SK-N-SH (cell line): ENCODE results near the gene WDR33. TPM values are rescaled to one million over a fixed set of nuclear protein-coding genes. Genes with fewer than 3 reads are reported as not detected.

Source experiments
- CTCF ChIA-PET: fragments of 300-600, 350-600 bp; formaldehyde crosslinking; extraction: SDS; loops from one replicate; lab custom pipeline; 2021; lab: Yijun Ruan, JAX
- POLR2A ChIA-PET: fragments of 350-600 bp; sonication (Branson Sonifier 250); formaldehyde crosslinking; extraction: SDS; loops from one replicate; lab custom pipeline; 2020; ENCODE audit warnings: antibody characterized with exemption, inconsistent platforms; lab: Yijun Ruan, JAX
- DNase-seq: peaks from one replicate; pipeline ENCODE4 v3.0.0; 2012
- H2AFZ ChIP-seq: fragments of 200-600 bp; sonication (generic); 2 replicates; pipeline ENCODE4 v1.8.1; 2016; ENCODE audit warnings: antibody characterized with exemption, mild to moderate bottlenecking, low read depth
- H3F3A ChIP-seq: fragments of 200-600 bp; sonication (generic); replicated peaks from 2 replicates; pipeline ENCODE3; 2016; ENCODE audit warnings: antibody characterized with exemption, mild to moderate bottlenecking; ENCODE audit not compliant: insufficient read depth
- H3K27ac ChIP-seq, 2 experiments: fragments of 200-500 bp in 1 of 2; fragments of 200-600 bp in 1 of 2; sonication (Bioruptor generic) in 1 of 2; sonication (generic), shearing (Covaris generic) in 1 of 2; 2 replicates each; pipeline versions ENCODE4 v1.5.1 to v1.6.1; 2014 to 2016; ENCODE audit warnings: low read depth in 2 of 2, inconsistent platforms in 1 of 2, low read length in 1 of 2, mild to moderate bottlenecking in 1 of 2, mixed read lengths in 1 of 2
- H3K27me3 ChIP-seq: fragments of 200-600 bp; sonication (generic), shearing (Covaris generic); 2 replicates; pipeline ENCODE4 v1.6.1; 2016; ENCODE audit warnings: mixed run types; ENCODE audit not compliant: insufficient read depth
- H3K36me3 ChIP-seq, 2 experiments: fragments of 200-500 bp in 1 of 2; fragments of 200-600 bp in 1 of 2; sonication (Bioruptor generic) in 1 of 2; sonication (generic) in 1 of 2; replicated peaks in 1 of 2; 2 replicates each; pipeline versions ENCODE3 to v1.5.1; 2014 to 2016; ENCODE audit warnings: low read length in 1 of 2, mild to moderate bottlenecking in 1 of 2; ENCODE audit not compliant: insufficient read depth in 2 of 2, control insufficient read depth in 1 of 2
- H3K4me1 ChIP-seq, 2 experiments: fragments of 200-500 bp in 1 of 2; fragments of 200-600 bp in 1 of 2; sonication (Bioruptor generic) in 1 of 2; sonication (generic), shearing (Covaris generic) in 1 of 2; 2 replicates each; pipeline versions ENCODE4 v1.5.1 to v1.6.1; 2014 to 2016; ENCODE audit warnings: low read depth in 1 of 2, low read length in 1 of 2, mixed run types in 1 of 2; ENCODE audit not compliant: insufficient read depth in 2 of 2, control insufficient read depth in 1 of 2
- H3K4me2 ChIP-seq: fragments of 200-600 bp; sonication (generic), shearing (Covaris generic); 2 replicates; pipeline ENCODE4 v1.6.1; 2017; ENCODE audit warnings: mixed run types
- H3K4me3 ChIP-seq, 2 experiments: fragments of 200-500 bp in 1 of 2; fragments of 200-600 bp in 1 of 2; sonication (Bioruptor generic) in 1 of 2; sonication (generic), shearing (Covaris generic) in 1 of 2; 2 replicates each; pipeline versions ENCODE4 v1.5.1 to v1.8.1; 2014 to 2016; ENCODE audit warnings: low read depth in 2 of 2, inconsistent platforms in 1 of 2, low read length in 1 of 2, mild to moderate bottlenecking in 1 of 2, mixed read lengths in 1 of 2, moderate library complexity in 1 of 2
- H3K79me2 ChIP-seq: fragments of 200-600 bp; sonication (generic); 2 replicates; pipeline ENCODE4 v1.8.1; 2017; ENCODE audit warnings: mild to moderate bottlenecking; ENCODE audit not compliant: insufficient read depth
- H3K9ac ChIP-seq: fragments of 200-600 bp; sonication (generic); 2 replicates; pipeline ENCODE4 v1.6.1; 2017; ENCODE audit warnings: mixed run types
- H3K9me2 ChIP-seq: fragments of 200-600 bp; sonication (generic); 2 replicates; pipeline ENCODE4 v1.6.1; 2017; ENCODE audit warnings: mixed run types
- H3K9me3 ChIP-seq: fragments of 200-600 bp; sonication (generic); 2 replicates; pipeline ENCODE4 v1.6.1; 2017; ENCODE audit warnings: mixed run types, mild to moderate bottlenecking, moderate library complexity
- H4K20me1 ChIP-seq: fragments of 200-600 bp; sonication (generic); 2 replicates; pipeline ENCODE4 v1.6.1; 2017; ENCODE audit warnings: mild to moderate bottlenecking, mixed run types; ENCODE audit not compliant: insufficient read depth
- CHD2 ChIP-seq: fragments of 150-350 bp; IDR thresholded peaks from 2 replicates; pipeline ENCODE4 v1.6.1; 2018; ENCODE audit warnings: low read length; ENCODE audit not compliant: partially characterized antibody
- ELF1 ChIP-seq: IDR thresholded peaks from 2 replicates; pipeline ENCODE4 v1.4.0; 2012
- EZH2phosphoT487 ChIP-seq: fragments of 200-600 bp; sonication (generic); IDR thresholded peaks from 2 replicates; pipeline ENCODE4 v1.6.1; 2017; ENCODE audit warnings: low read depth, mixed run types, mild to moderate bottlenecking, antibody characterized with exemption, moderate library complexity, borderline replicate concordance
- FOSL2 ChIP-seq: IDR thresholded peaks from 2 replicates; pipeline ENCODE4 v1.4.0; 2012; ENCODE audit warnings: low read depth, mild to moderate bottlenecking, moderate library complexity, borderline replicate concordance
- FOXM1 ChIP-seq: IDR thresholded peaks from 2 replicates; pipeline ENCODE4 v1.4.0; 2012; ENCODE audit warnings: low read depth, mild to moderate bottlenecking
- GATA2 ChIP-seq: sonication (generic); formaldehyde crosslinking; IDR thresholded peaks from 2 replicates; pipeline ENCODE4 v1.5.0; 2020; ENCODE audit warnings: mild to moderate bottlenecking, missing genetic modification reagents
- JUND ChIP-seq: IDR thresholded peaks from 2 replicates; pipeline ENCODE4 v1.4.0; 2012
- MXI1 ChIP-seq: IDR thresholded peaks from 2 replicates; pipeline ENCODE4 v1.6.1; 2012; ENCODE audit warnings: mild to moderate bottlenecking, low read depth, low read length, improper control_type of control experiment
- NFIC ChIP-seq: IDR thresholded peaks from 2 replicates; pipeline ENCODE4 v1.4.0; 2012; ENCODE audit warnings: borderline replicate concordance
- RAD21 ChIP-seq: IDR thresholded peaks from 2 replicates; pipeline ENCODE4 v1.6.1; 2012; ENCODE audit warnings: mild to moderate bottlenecking, low read length
- RCOR1 ChIP-seq: fragments of 150-350 bp; IDR thresholded peaks from 2 replicates; pipeline ENCODE4 v1.6.1; 2017; ENCODE audit warnings: antibody characterized with exemption, low read length
- RXRA ChIP-seq: IDR thresholded peaks from 2 replicates; pipeline ENCODE4 v1.4.0; 2012; ENCODE audit warnings: low read depth, mild to moderate bottlenecking, borderline replicate concordance
- SMC3 ChIP-seq: IDR thresholded peaks from 2 replicates; pipeline ENCODE4 v1.6.1; 2012; ENCODE audit warnings: low read depth, low read length, improper control_type of control experiment
- TAF1 ChIP-seq: IDR thresholded peaks from 2 replicates; pipeline ENCODE4 v1.6.1; 2012; ENCODE audit warnings: low read depth, mild to moderate bottlenecking, low read length, moderate library complexity, borderline replicate concordance
- TCF12 ChIP-seq: IDR thresholded peaks from 2 replicates; pipeline ENCODE4 v1.4.0; 2012
- WGBS: methylation state at CpG from one replicate; pipeline ENCODE4 v1.1.6; 2017; ENCODE audit warnings: low lambda C conversion rate; 5-methylcytosine and 5-hydroxymethylcytosine counted together
- polyA plus RNA-seq, 3 experiments: library from polyadenylated mRNA; depleted of rRNA; stranded (reverse); fragments of >200 nt; gene quantifications; 2 replicates each; pipeline ENCODE4 v1.2.3, GENCODE V29; 2012
- TF ChIP-seq, protein P1 (sequence below): fragments of 200-600 bp; sonication (generic); IDR thresholded peaks from 2 replicates; pipeline ENCODE4 v1.6.1; 2017; ENCODE audit warnings: antibody characterized with exemption, mild to moderate bottlenecking, moderate library complexity

Gene WDR33
- polyA plus RNA-seq, 1 of the 3 experiments (the other 2 are of a cell fraction), result 12.4 TPM

DNA sequence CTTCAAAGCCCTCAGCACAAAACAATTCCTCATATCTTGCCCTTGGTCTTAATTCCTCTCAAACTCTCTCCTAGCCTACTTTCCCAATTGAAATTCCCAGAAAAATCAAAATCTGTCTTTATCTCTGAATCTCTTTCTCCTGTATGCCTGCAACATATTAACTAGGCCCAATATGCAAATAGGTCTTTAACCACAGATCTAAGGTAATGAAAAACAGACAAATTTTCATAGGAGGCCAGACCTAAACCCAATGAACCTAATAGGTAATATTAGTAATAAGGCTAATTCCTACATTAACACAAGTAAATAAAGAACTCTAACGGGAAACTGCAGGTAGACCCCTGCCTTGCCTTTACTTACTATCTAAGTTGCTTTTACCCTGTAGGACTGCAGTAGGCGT, 41.4 kb downstream of the WDR33 start:
- H3K4me2 ChIP-seq, result no peak overlapping the region
- peaks cover 37% of the 10 kb centered on the region for H3F3A ChIP-seq
- ChIA-PET CTCF (no interaction called here), POLR2A (interaction anchor here (0.6 kb wide), 1 partner anchor 59 kb away, joined by 3 read pairs; no protein-coding TSS in a partner anchor)
- H3K27me3 ChIP-seq, result no peaks in the 10 kb centered on the region
- peaks cover 86% of the 10 kb centered on the region for H3K79me2 ChIP-seq
- no peak overlapping the region; a peak in 1 of 4 replicates for H3K27ac ChIP-seq
- H2AFZ ChIP-seq, result no peak overlapping the region
- 93% methylated on average over 2 of the region's 2 CpGs for WGBS
- DNase-seq, result no peak
- no peaks in the 10 kb centered on the region for H3K9me3 ChIP-seq
- no peak overlapping the region for H3K4me3 ChIP-seq
- no peak for TF ChIP-seq TAF1
- TF ChIP-seq JUND, result no peak
- TF ChIP-seq RCOR1, result no peak
- no peak for TF ChIP-seq CHD2
- TF ChIP-seq, protein P1, sequence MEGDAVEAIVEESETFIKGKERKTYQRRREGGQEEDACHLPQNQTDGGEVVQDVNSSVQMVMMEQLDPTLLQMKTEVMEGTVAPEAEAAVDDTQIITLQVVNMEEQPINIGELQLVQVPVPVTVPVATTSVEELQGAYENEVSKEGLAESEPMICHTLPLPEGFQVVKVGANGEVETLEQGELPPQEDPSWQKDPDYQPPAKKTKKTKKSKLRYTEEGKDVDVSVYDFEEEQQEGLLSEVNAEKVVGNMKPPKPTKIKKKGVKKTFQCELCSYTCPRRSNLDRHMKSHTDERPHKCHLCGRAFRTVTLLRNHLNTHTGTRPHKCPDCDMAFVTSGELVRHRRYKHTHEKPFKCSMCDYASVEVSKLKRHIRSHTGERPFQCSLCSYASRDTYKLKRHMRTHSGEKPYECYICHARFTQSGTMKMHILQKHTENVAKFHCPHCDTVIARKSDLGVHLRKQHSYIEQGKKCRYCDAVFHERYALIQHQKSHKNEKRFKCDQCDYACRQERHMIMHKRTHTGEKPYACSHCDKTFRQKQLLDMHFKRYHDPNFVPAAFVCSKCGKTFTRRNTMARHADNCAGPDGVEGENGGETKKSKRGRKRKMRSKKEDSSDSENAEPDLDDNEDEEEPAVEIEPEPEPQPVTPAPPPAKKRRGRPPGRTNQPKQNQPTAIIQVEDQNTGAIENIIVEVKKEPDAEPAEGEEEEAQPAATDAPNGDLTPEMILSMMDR, result no peak
- TF ChIP-seq GATA2 (CRISPR knock-in tag), result no peak
- no peak for TF ChIP-seq TCF12
- no peaks in the 10 kb centered on the region for H3K4me1 ChIP-seq
- peaks cover 31 to 36% of the 10 kb centered on the region in 2 experiments for H3K36me3 ChIP-seq
- no peak overlapping the region for H3K9ac ChIP-seq
- peaks cover 13% of the 10 kb centered on the region; the same call in 1 of the 2 replicates for H4K20me1 ChIP-seq
- no peaks in the 10 kb centered on the region for H3K9me2 ChIP-seq

DNA sequence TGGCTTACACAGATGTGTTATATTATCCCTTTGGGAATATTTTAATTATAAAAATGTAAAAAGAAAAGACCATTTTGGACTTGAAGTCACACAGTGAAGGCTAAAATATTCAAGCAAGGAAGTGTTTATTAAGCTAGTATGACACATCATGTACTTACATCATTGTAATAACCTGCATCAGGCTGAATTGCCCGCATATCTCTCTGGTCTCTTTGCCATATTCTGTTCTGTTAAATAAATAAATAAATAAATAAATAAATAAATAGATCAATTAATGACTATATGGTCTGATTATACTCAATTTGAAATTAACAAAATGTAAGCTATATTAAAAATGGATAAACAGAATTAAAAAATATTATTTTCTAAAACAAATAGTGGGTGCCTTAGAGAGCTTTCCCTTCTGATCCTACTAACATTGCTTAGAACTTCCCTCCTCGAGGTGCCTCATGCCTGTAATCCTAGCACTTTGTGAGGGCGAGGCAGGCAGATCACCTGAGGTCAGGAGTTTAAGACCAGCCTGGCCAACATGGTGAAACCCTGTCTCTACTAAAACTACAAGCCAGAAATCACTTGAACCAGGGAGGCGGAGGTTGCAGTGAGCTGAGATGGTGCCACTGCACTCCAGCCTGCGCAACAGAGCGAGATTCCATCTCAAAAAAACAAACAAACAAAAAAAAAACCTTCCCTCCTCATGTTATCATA, 42.0 kb downstream of the WDR33 start:
- Histone ChIP-seq H3K4me1 (no peaks in the 10 kb centered on the region), H3K9ac (no peak overlapping the region), H3K36me3 (peaks cover 38 to 43% of the 10 kb centered on the region in 2 experiments), H3K27ac (no peak overlapping the region; a peak in 1 of 4 replicates), H3K9me2 (no peaks in the 10 kb centered on the region), H4K20me1 (peaks cover 13% of the 10 kb centered on the region; the same call in 1 of the 2 replicates), H3K4me2 (no peak overlapping the region), H3K9me3 (no peaks in the 10 kb centered on the region), H3K79me2 (peaks cover 79% of the 10 kb centered on the region), H3K27me3 (no peaks in the 10 kb centered on the region), H3K4me3 (no peak overlapping the region), H3F3A (peaks cover 37% of the 10 kb centered on the region), H2AFZ (no peak overlapping the region)
- 91% methylated on average over 6 of the region's 6 CpGs for WGBS
- ChIA-PET POLR2A (interaction anchor here (0.5 to 0.6 kb wide), 2 partner anchors 59 to 80 kb away, joined by 3 read pairs; no protein-coding TSS in a partner anchor), CTCF (no interaction called here)
- no peak for DNase-seq
- TF ChIP-seq RCOR1, result no peak

DNA sequence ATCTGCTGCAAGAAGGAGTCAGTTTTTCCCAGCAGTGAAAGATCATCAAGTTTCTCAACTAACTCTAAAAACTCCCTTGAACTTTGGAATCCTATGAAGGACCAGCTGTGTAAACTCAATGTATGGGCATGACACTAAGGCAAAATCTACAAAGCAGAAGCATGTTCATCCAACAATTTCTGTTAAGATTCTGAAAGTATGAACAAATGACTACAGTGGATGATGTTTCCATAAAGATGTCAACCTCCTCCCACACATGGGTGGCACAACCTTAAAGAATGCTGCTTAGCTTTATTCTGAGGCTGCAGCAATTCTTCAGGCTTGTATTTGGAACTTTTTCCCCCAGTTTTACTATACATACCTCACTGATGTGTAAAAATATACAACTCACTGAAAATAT, 47.2 kb downstream of the WDR33 start:
- Histone ChIP-seq H3K4me1 (no peaks in the 10 kb centered on the region), H3K9ac (no peak overlapping the region), H3K36me3 (peaks cover 72 to 76% of the 10 kb centered on the region in 2 experiments), H3K79me2 (peaks cover 29% of the 10 kb centered on the region; the same call in 1 of the 2 replicates), H3F3A (peaks cover 13% of the 10 kb centered on the region), H4K20me1 (no peaks in the 10 kb centered on the region), H3K27ac (no peak overlapping the region), H3K4me3 (no peak overlapping the region), H3K9me2 (no peaks in the 10 kb centered on the region), H3K9me3 (no peaks in the 10 kb centered on the region), H2AFZ (no peak overlapping the region), H3K27me3 (no peaks in the 10 kb centered on the region), H3K4me2 (no peak overlapping the region)
- DNase-seq, result no peak
- CTCF ChIA-PET, result interaction anchor here (0.7 kb wide), 1 partner anchor 9 kb away, joined by 3 read pairs; no protein-coding TSS in a partner anchor
- POLR2A ChIA-PET, result no interaction called here
- no peak for TF ChIP-seq RCOR1
- no peak for TF ChIP-seq ELF1
- no peak for TF ChIP-seq RXRA
- TF ChIP-seq, protein P1, result no peak
- no peak for TF ChIP-seq TAF1
- no peak for TF ChIP-seq FOXM1
- TF ChIP-seq EZH2phosphoT487, result no peak
- no peak for TF ChIP-seq NFIC
- TF ChIP-seq RAD21, result no peak
- no peak for TF ChIP-seq FOSL2
- no peak for TF ChIP-seq SMC3
- no peak for TF ChIP-seq MXI1
- TF ChIP-seq JUND, result no peak
